GM18867 (cell line): Measurements from ENCODE around the gene DIO3.
"Not testable (repeated sequence)": the region's sequence is repeated elsewhere in the genome, so short reads cannot be mapped to it uniquely, and the experiment has no call there.

Experiments used
- ATAC-seq: cut with Tn5 transposase; IDR thresholded peaks from one replicate; pipeline ENCODE4 v1.9.1; 2021; ENCODE audit warnings: mild to moderate bottlenecking, moderate library complexity; ENCODE audit not compliant: unreplicated experiment

Gene DIO3

DNA sequence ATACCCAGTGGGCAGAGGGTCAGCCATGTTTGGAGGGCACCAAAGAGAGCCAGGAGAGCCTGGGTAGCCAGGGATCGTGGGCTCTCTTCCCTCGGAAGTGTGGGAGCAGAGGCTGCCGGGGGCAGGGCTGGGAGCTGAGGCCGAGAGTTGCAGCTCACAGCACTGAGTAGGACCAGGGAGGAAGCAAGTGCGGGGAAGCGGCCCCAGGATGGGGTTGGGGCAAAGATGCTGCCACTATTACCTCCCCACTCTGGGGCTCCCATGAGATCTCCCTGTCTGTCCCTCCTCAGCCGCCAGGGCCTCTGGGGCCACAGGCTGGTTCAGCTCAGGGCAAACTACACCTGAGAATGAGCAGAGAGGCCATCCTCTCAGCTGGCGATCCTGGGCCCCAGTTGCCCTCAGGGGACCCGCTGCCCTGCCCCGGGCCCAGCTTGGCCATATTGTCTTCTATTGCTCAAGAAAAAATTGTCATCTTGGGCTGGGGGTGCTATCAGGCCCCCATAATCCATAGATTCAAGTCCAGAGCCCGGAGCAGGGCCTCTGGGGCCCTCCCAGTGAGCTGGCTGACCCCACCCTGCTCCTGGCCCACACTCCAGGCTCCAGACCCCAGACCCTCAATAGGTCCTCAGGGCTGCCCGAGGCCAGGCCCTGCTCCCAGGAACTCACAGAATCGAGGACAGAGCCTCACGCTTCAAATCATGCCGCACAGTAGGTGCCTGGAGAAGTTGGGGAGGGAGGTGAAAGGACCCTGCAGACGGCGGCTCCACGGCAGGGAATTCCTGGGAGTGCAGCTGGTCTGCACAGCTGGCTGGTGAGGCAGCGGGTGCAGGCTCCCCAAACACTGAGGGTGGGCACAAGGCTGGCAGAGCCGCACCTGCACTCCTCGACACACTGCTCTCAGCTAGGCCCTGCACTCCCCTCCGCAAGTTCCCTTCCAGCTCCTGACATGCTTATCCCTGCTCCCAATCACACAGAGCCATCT, 20.5 kb upstream of the DIO3 start:
- no peak for ATAC-seq

DNA sequence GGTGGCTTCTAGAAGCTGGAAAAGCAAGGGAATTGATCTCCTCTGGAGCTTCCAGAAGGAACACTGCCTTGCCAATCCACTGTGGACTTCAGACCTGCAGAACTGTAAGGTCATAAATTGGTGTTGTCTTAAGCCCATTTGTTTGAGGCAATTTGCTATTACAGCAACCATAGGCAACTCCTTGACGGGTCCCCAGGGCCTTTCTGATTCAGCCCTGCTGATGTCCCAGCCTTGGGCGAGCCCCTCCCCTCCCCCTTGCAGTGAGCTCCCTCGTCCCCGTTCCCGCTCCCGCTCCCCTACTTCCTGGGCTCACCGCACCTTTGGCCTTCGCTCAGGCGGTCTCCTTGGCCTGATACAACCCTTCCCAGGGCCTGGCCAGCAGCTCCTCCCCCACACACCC, 18.9 kb upstream of the DIO3 start:
- ATAC-seq, result no peak

DNA sequence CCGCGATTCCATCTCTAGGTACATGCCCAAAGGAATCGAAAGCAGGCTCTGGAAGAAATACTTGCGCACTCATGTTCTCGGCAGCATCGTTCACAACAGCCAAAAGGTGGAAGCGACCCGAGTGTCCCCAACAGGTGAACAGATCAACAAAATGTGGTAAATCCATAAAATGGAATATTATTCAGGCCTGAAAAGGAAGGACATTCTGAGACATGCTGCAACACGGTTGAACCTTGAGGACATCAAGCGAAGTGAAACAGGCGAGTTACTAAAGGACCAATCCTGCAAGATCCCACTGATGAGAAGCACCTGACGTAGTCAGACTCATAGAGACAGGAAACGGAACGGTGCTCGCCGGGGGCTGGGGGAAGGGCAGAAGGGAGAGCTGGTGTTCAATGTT, 17.5 kb upstream of the DIO3 start:
- ATAC-seq, result no peak

DNA sequence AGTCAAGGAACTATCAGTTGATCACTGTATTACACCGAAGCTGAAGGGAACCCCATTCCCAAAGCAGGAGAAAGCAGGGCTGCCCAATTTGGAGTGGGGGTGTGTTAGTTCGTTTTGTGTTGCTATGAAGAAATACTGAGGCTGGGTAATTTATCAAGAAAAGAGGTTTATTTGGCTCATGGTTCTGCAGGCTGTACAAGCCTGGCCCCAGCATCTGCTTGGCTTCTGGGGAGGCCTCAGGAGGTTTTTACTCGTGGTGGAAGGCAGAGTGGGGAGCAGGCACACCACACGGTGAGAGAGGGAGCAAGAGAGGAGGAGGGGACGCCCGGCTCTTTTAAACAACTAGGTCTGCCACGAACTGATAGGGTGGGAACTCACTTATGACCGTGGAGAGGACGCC, 16.7 kb upstream of the DIO3 start:
- no peak for ATAC-seq

DNA sequence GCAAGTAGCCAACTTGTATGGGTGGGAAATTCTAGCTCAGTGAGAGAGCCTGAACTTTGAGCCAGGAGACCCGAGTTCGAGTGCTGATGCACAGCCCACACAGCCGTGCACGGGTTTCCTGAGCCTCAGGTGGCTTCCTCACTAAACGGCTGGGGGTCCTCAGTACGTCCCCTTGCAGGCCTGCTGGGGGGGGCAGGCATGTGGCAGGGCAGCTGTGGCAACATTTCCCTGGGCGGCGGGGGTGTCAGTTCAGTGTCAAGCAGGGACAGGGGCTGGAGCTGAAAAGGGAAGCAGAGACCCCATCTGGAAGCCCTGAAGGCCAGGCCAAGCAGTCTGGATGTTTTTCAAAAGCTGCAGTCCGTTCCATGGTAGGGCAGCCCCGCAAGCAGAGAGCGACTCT, 14.6 kb upstream of the DIO3 start:
- no peak for ATAC-seq

DNA sequence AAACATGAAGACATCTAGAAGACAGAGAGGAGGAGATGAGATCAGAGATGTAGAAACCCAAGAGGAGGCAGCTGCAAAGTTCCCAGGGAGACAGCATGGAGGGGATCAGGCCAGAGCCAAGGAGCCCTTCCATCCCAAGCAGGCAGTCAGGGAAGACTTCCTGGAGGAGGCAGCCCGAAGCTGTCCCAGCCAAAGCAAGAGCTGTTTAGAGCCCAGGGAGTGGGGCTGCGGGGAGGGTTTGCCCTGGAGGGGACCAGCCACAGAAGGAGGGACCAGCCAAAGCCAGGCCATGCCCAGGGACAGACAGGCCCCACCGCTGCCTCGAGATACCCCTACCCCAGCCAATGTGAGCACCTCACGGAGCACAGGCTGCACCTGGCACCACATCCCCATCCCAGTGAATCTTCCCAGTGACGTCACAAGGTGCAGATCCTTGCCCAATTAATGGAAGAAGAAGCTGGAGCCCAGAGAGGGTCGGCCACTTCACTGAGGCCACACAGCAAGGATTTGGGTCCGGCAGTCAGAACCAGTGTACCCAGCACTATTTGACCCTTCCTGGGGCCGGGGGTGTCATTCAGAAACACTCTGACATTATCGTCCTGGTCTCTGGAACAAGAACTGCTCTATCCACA, 14.1 kb upstream of the DIO3 start:
- no peak for ATAC-seq

DNA sequence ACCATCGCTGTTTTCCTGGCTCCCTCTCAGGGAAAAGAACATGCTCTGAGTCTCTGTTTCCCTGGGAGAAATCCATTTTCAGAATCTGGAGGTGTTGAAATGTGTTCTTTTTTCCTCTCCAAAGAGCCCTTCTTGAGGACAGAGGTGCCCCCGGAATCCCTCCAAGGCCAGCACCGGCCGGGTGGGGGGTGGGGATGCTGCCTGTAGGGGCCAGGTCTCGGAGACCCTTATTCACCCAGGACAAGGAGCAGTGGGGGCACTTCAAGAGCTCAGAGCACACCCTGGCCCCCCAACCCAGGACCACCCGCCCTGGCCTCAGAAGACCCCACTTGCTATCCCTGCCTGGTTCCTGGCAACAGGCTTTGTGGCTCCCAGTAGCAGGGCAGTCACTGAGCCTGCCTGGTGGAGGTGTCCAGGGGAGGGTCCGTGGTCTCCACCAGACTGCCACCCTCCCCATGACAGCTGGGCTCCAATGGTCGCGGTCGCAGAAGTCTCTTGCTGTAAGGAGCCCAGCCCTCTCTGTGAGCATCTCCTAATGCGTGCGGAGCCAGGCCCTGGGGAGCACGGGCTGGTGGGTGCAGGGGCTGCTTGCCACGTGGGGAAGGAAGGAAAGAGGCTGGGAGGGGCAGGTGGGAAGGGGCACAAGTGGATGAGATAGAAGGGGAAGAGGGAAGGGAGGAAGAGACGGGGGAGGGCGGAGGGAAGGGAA, 13.2 kb upstream of the DIO3 start:
- ATAC-seq, result no peak

DNA sequence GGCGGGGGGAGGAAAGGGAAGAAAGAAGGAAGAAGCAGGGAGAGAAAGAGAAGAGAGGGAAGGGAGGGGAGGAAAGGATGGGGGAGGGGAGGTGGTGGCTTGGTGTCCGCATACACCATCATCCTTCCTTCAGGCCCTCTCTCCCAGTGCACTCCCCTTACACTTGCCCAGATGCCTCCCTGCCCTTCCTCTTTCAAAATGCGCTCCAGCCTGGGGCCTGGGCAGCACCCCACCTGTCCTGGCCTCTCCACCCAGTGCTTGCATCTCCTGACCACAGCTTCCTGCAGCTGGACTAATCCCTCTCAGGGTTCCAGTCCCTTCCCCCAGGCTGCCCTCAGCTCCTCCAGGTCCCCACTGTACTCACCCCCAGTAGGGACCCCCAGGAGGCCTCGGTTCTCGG, 12.6 kb upstream of the DIO3 start:
- ATAC-seq, result no peak

DNA sequence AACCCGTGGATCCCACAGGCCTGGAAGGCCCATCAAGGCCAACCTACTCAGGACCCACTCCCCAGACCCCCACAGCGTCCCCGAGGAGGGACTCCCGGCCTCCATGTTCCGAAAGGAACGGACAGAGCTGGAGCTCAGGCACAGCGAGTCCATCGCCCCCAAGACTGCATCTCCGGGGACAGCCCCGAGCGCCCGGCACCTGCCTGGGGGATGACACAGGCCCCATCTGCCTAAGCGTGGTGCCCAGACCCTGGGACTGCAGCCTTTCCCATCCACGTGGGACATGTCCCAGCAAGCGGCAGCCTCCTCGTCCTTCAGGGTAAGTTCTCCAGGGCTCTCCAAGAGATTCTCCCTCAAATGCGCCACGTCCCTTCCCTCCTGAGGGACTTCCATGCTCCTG, 12.1 kb upstream of the DIO3 start:
- ATAC-seq, result no peak

DNA sequence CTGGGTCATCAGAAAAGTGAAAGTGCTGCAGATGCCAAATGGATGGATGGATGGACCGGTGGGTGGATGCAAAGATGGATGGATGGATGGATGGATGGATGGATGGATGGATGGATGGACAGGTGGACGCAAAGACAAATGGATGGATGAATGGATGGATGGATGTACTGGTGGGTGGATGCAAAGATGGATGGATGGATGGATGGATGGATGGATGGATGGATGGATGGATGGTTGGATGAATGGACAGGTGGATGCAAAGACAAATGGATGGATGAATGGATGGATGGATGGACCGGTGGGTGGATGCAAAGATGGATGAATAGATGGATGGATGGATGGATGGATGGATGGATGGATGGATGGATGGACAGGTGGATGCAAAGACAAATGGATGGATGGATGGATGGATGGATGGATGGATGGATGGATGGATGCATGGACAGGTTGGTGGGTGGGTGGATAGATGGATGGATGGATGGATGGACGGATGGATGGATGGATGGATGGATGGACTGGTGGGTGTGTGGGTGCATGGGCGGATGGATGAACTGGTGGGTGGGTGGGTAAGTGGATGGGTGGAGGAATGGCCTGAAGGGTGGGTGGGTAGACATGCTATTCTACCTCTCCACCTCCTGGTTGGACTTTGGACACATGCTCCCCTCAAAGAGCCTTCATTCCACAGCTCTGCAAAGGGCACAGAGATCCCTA, 10.9 kb upstream of the DIO3 start:
- ATAC-seq, result not testable (repeated sequence)

DNA sequence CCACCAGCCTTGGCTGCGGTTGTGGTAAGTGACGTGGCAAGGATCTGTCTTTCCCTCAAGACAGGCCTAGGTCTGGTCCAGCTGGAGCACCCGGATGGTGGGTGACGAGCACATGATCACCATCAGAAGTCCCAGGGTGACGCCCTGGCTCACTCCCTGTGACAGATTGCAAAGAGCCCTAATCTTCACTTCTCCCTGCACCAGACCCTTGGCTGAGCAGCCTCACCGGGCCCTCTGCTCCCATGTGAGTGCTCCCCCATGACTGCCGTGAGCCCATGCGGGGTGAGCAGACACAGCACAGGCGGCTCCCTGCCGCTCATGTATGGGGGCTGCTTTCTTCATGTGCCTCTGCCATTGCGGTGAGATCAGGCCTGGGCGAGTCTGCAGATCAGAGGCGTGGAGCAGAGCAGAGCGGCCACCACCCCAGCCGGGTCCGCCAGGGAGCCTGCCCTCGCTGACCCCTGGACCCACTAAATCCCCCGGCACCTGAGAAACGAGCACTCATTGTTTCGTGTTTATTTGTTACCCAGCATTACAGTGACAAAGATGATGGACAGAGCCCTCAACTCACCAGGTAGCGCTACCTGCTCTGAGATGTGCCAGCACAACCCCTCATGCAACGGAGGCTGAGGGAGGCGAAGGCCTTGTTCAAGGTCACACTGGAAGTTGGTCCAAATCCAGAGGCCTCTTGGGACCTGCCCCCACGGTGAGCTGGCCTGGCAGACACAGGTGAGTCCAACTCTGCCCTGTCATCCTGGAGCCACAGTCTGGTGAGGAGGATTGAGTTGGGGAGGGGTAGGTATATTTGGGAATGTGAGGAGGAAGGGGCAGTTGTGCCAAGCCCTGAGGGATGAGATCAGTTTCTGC, 9.3 kb upstream of the DIO3 start:
- ATAC-seq, result no peak

DNA sequence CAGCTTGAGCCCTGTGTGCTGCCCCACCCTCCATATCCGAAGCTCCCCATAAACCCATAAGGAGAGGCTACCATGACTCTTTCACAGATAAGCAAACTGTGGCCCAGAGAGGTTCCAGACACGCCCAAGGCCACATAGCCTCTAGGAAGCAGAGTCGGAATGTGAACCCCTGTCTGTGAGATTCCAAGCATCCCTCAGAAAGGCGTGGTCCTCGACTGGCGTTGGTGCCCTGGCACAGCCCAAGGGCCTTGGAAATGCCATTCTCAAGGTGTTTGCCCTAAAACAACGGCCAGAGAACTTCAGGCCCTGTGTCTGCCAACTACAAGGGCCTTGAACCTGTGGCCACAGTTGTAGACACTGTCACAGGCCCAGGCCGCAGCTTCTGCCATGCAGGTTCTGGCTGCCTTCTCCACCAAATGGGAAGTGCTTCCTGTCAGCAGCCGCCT, 8.5 kb upstream of the DIO3 start:
- ATAC-seq, result no peak

DNA sequence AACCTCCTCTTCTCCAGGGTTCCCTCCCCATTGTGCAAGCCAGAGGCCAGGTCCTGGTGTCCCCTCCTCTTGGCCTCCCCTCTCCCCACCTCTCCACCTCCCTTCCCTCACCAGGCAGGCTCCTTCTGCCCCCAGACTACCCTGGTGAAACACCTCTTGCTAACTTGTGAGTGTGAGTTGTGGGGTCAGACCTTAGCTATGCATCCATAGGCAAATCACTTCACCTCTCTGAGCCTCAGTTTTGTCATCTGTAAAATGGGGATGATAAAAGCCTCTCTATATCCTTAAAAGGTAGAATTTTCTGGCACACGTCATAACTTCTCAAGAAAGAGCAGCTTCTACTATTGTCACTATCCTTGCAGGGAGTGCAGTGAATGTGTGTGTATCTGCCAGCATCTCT, 7.9 kb upstream of the DIO3 start:
- no peak for ATAC-seq

DNA sequence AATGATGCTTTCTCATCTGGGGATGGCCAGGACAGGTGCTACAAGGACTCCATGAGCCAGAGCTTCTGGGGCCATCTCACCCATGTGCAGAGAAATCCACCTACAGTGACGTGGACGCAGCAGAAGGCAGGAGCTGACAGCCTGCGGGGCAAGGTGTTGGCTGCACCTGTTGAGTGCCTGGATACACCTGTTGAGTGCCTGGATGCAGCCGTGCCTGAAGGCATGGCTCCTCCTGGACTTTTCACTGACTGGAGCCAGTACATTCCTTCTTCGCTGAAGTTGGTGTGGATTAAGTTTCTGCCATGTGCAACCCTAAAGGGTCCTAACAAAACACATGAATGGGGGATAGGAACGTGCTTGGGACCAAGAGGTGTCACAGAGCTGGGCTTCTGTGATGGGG, 7.4 kb upstream of the DIO3 start:
- ATAC-seq, result no peak

DNA sequence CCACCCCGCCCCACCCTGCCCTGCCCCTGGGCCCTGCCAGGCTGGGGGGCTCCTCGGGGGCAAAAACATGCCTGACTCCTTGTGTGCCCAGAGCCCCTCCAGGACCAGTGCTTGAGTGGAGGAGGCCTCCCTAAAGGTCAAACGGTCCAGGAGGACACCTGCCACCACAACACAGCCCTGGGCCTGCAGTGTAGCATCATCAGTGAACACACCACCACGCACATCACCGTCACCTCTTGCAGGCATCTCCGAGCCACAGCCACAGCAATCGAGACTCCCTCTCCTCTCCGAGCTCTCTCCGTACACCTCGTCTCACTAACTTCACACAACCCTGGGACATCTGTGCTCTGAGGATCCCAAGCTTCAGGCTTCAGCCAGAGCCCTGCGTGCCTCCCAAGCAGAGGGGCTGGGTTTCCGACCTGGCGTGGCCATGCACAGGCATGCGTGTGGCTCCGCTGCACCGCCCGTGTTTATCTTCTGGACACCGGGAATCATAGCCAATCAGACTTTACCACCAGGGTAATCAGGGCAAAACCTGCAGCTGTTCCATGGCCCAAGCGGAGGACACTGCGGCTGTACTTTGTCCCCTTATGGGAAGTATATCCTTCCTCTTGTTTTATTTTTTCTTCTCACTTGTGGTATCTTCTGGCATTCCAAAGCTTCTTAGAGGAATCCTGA, 6.2 kb upstream of the DIO3 start:
- ATAC-seq, result no peak

DNA sequence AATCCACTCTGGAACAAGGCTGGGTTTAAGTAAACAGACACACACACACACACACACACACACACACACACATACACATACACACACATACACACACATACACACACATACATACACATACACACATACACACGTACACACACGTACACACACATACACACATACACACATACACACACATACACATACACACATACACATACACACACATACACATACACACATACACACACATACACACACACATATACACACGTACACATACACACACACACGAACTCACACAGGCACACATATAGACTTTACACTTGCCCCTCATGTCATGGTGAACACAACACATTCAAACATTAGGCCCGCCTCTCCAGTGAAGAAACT, 5.6 kb upstream of the DIO3 start:
- not testable (repeated sequence) for ATAC-seq

DNA sequence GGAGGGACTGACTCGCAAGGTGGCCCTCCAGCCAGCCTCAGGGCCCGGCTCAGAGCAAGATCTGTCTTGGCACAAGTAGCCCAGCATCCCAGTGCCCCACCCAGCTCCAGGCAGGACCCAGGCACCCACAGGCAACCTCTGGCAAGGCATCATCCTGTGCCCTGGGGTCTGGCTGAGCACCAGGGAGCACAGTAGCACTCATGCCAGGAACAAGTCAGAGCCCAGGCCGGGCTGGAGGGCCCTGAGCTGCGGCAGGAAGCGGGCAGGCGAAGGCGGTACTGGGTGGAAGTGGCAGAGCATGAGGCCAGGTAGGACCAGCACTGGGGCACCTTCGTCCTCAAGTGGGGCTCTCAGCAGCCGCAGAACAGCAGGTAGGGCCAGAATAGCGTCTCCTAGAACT, 5.2 kb upstream of the DIO3 start:
- ATAC-seq, result no peak

DNA sequence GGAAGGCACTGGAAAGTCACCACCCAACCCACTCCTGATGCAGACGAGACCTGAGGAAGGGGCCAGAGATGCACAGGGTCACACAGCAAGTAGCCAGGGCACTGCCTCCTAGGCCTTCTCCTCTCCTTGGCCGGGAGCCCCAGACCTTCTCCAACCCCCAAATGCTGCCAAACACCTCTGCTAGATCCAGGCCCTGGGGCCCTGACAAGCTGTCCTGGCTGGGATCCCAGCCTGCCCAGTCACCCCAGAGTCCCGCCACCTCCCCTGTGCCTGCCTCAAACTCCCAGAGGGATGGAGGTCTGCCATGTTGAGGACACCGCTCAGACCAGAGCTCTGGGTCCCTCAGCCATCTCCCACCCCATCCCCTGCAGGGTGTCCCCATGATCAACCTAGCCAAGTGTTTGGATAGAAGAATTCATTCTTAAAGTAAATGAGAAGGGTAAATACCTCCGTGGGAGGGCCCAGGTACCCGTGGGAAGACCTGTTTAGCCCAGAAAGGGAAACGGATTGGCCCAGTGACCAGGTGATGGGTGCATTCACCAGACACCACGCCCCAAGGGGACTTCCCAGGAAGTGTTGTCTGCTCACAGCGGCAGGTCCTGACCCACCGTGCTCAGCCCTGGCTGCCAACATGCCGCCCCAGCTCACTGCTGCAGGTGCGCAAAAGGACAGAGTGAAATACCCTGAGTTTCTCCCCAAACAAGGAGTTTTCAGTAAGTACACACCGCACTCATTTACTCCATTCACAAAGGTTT, 4.6 kb upstream of the DIO3 start:
- ATAC-seq, result no peak

DNA sequence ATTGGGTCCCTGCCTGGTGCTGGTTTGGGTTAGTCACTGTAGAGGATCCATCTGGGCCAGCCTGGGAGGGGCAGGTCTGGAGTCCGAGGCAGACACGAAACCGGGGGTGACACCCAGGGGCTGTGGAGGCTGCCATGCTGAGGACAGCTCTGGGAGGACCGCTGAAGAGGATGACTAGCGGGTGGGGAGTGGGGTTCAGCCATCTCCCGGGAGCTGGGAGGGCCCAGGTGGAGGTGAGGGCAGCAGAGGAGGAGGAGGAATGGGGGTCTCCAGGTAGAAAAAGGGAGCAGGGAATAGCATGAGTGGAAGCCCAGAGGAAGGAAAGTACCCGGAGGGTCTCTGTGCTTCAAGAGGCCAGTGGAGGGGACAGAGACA, 4.0 kb upstream of the DIO3 start:
- ATAC-seq, result no peak
